K562 (cell line): ENCODE data around the gene SEL1L. TPM values are rescaled to one million over a fixed set of nuclear protein-coding genes. Genes with fewer than 3 reads are reported as not detected.

Experiments
- ATAC-seq: fragments of 200-7000 bp; cut with Tn5 transposase; 3 replicates; pipeline ENCODE4 v1.9.1; 2020; ENCODE audit warnings: moderate library complexity
- BruUV-seq: library from RNA; stranded (reverse); fragments of 400-500 nt; replicated peaks from 2 replicates; lab custom pipeline; 2021; lab: Mats Ljungman, UMichigan
- CTCF ChIA-PET: fragments of 300-600 bp; formaldehyde crosslinking; extraction: SDS; loops from one replicate; lab custom pipeline; 2021; ENCODE audit warnings: low intra/inter-chr PET ratio; lab: Yijun Ruan, JAX
- POLR2A ChIA-PET: fragments of 300-600, 350-650 bp; sonication (Branson Sonifier 250); formaldehyde crosslinking; extraction: SDS; loops from one replicate; lab custom pipeline; 2021; ENCODE audit warnings: antibody characterized with exemption, inconsistent platforms; lab: Yijun Ruan, JAX
- DNase-seq, 4 experiments: peaks; one replicate each; pipeline versions ENCODE4 v3.0.0 to v3.0.0-alpha.2; 2011 to 2018; ENCODE audit warnings: low spot score in 3 of 4, mixed read lengths in 3 of 4; ENCODE audit errors: extremely low read depth in 1 of 4
- FAIRE-seq: peaks from 2 replicates; lab custom pipeline; 2011; peaks lifted over from hg19 to GRCh38; lab: Jason Lieb, UNC
- H2AFZ ChIP-seq: 2 replicates; pipeline ENCODE4 v1.6.0; 2011; ENCODE audit warnings: low read depth, low read length, control low read depth, inconsistent platforms
- H3K27ac ChIP-seq: fragments of 200-600 bp; 3 replicates; pipeline ENCODE4 v1.8.0; 2011; ENCODE audit warnings: low read depth, mild to moderate bottlenecking, control low read depth, inconsistent platforms, low read length, moderate library complexity, mixed read lengths; ENCODE audit errors: extremely low read depth
- H3K27me3 ChIP-seq, 2 experiments: fragments of 300-600 bp in 1 of 2; 2 replicates in 1 of 2; 3 replicates in 1 of 2; pipeline versions ENCODE4 v1.6.0 to v1.8.0; 2011; ENCODE audit warnings: inconsistent platforms in 2 of 2, low read length in 2 of 2, mild to moderate bottlenecking in 1 of 2, mixed read lengths in 1 of 2, moderate library complexity in 1 of 2; ENCODE audit not compliant: control insufficient read depth in 2 of 2, insufficient read depth in 2 of 2
- H3K36me3 ChIP-seq: fragments of 300-600 bp; 3 replicates; pipeline ENCODE4 v1.8.0; 2011; ENCODE audit warnings: mild to moderate bottlenecking, low read length, inconsistent platforms; ENCODE audit not compliant: control insufficient read depth, insufficient read depth
- H3K4me1 ChIP-seq, 2 experiments: fragments of 200-600 bp in 1 of 2; replicated peaks in 1 of 2; 2 replicates in 1 of 2; 3 replicates in 1 of 2; pipeline versions ENCODE4 v1.5.1 to v1.8.0; 2011; ENCODE audit warnings: inconsistent platforms in 2 of 2, low read length in 2 of 2, mild to moderate bottlenecking in 1 of 2, mixed read lengths in 1 of 2, moderate library complexity in 1 of 2; ENCODE audit not compliant: control insufficient read depth in 2 of 2, insufficient read depth in 2 of 2
- H3K4me2 ChIP-seq: 2 replicates; pipeline ENCODE4 v1.6.1; 2011; ENCODE audit warnings: low read length, control low read depth, inconsistent platforms, mixed read lengths; ENCODE audit not compliant: insufficient read depth
- H3K4me3 ChIP-seq: fragments of 200-600 bp; sonication (generic), shearing (Covaris generic); 2 replicates; pipeline ENCODE4 v1.5.1; 2016; ENCODE audit warnings: control low read depth, inconsistent platforms
- H3K79me2 ChIP-seq: fragments of 200-600 bp; 3 replicates; pipeline ENCODE4 v1.8.0; 2011; ENCODE audit warnings: low read length, inconsistent platforms; ENCODE audit not compliant: control insufficient read depth, insufficient read depth
- H3K9ac ChIP-seq, 2 experiments: 2 replicates each; pipeline versions ENCODE4 v1.6.0 to v1.6.1; 2011; ENCODE audit warnings: low read depth in 2 of 2, low read length in 2 of 2, control low read depth in 1 of 2, inconsistent platforms in 1 of 2, mild to moderate bottlenecking in 1 of 2, mixed read lengths in 1 of 2; ENCODE audit not compliant: insufficient read depth in 1 of 2
- H3K9me1 ChIP-seq: one replicate; pipeline ENCODE4 v1.6.0; 2011; ENCODE audit warnings: inconsistent platforms, mild to moderate bottlenecking, low read length, moderate library complexity; ENCODE audit not compliant: control insufficient read depth, insufficient read depth
- H3K9me3 ChIP-seq: replicated peaks from 2 replicates; pipeline ENCODE4 v1.5.1; 2011; ENCODE audit warnings: low read depth, low read length, inconsistent platforms; ENCODE audit not compliant: control insufficient read depth, insufficient read depth
- H4K20me1 ChIP-seq: replicated peaks from 2 replicates; pipeline ENCODE4 v1.6.1; 2011; ENCODE audit warnings: low read length, inconsistent platforms, mixed read lengths; ENCODE audit not compliant: control insufficient read depth, insufficient read depth
- ATF6 ChIP-seq: sonication (generic); formaldehyde crosslinking; IDR thresholded peaks from 2 replicates; pipeline ENCODE4 v1.4.0; 2020; ENCODE audit warnings: mild to moderate bottlenecking, missing genetic modification reagents
- E2F8 ChIP-seq: fragments of 450-650 bp; IDR thresholded peaks from 2 replicates; pipeline ENCODE4 v1.7.1; 2018; ENCODE audit warnings: mild to moderate bottlenecking, low read depth; ENCODE audit not compliant: partially characterized antibody
- HMG20A ChIP-seq: fragments of 450-650 bp; formaldehyde crosslinking; conservative IDR thresholded peaks from 2 replicates; pipeline ENCODE4 v1.4.0; 2020; ENCODE audit warnings: mild to moderate bottlenecking, mixed read lengths
- IRF9 ChIP-seq: fragments of 450-650 bp; IDR thresholded peaks from 2 replicates; pipeline ENCODE4 v1.6.1; 2016; ENCODE audit warnings: missing biosample characterization, missing genetic modification characterization
- NFE2L1 ChIP-seq: fragments of 450-650 bp; IDR thresholded peaks from 2 replicates; pipeline ENCODE4 v1.6.1; 2016; ENCODE audit warnings: missing genetic modification characterization, low read depth, mild to moderate bottlenecking, missing compliant biosample characterization, moderate library complexity, borderline replicate concordance
- PURB ChIP-seq: sonication (generic); formaldehyde crosslinking; IDR thresholded peaks from 2 replicates; pipeline ENCODE4 v1.9.0; 2021; ENCODE audit warnings: low read depth, mild to moderate bottlenecking, missing genetic modification reagents
- RBM22 ChIP-seq: fragments of 200-400 bp; formaldehyde crosslinking; IDR thresholded peaks from 2 replicates; pipeline ENCODE4 v1.6.1; 2018; ENCODE audit warnings: low read length, low read depth; ENCODE audit not compliant: poor library complexity, severe bottlenecking
- THRAP3 ChIP-seq: fragments of 450-650 bp; IDR thresholded peaks from 2 replicates; pipeline ENCODE4 v1.6.1; 2016; ENCODE audit warnings: mild to moderate bottlenecking, inconsistent platforms, borderline replicate concordance
- ZNF75A ChIP-seq: fragments of 450-650 bp; formaldehyde crosslinking; IDR thresholded peaks from 2 replicates; pipeline ENCODE4 v1.4.0; 2020; ENCODE audit warnings: mild to moderate bottlenecking
- WGBS: fragments of 100-300 bp; shearing (Covaris generic); methylation state at CpG from one replicate; pipeline ENCODE4 v1.1.6; 2016; ENCODE audit warnings: low coverage, mixed read lengths; ENCODE audit not compliant: insufficient coverage; ENCODE audit errors: missing lambda C conversion rate; 5-methylcytosine and 5-hydroxymethylcytosine counted together
- in situ Hi-C: fragments of 300-500 bp; cut with MboI; formaldehyde crosslinking; loops from 4 replicates; pipeline ENCODE4 v1.15.0; 2018; ENCODE audit warnings: inconsistent platforms, mixed read lengths
- intact Hi-C: fragments of 100-400 bp; cut with micrococcal nuclease; formaldehyde crosslinking; loops from 2 replicates; pipeline ENCODE4 v1.14.2; 2022
- polyA plus RNA-seq, 8 experiments: library from polyadenylated mRNA; depleted of rRNA in 4 of 8; stranded (reverse) in 5 of 8; unstranded in 3 of 8; fragments of >200 nt; fragmentation: Nextera tagmentation in 2 of 8; fragmentation: Illumina TruSeq in 1 of 8; extraction: Ambion mirVana in 2 of 8; extraction: Trizol in 1 of 8; gene quantifications; 2 replicates each; pipeline versions ENCODE4 v1.2.1 to v1.2.3, GENCODE V29; 2011 to 2014; ENCODE audit warnings: inconsistent platforms in 1 of 8, missing spikeins in 1 of 8
- total RNA-seq, 7 experiments: library from RNA; depleted of rRNA in 6 of 7; stranded (reverse); fragments of >200 nt in 6 of 7; fragmentation: Illumina TruSeq in 2 of 7; extraction: Trizol in 2 of 7; gene quantifications; 2 replicates each; pipeline versions ENCODE4 v1.2.1 to v1.2.3, GENCODE V29; 2011 to 2021; ENCODE audit warnings: low replicate concordance in 1 of 7
- TF ChIP-seq, protein P1 (sequence below): fragments of 450-650 bp; IDR thresholded peaks from 2 replicates; pipeline ENCODE4 v1.6.1; 2017; ENCODE audit warnings: antibody characterized with exemption
- TF ChIP-seq, protein P2 (sequence below): fragments of 250-450 bp; sonication (Bioruptor Pico); IDR thresholded peaks from 2 replicates; pipeline ENCODE4 v1.9.0; 2021; ENCODE audit warnings: mild to moderate bottlenecking

The SEL1L gene
- total and polyA plus RNA-seq, 9 of the 15 experiments (the other 6 are each of a cell fraction or from before 2014, with no cell fraction given), result 7.7 to 21.1 (median 13.6) TPM

GRCh38 chr14:81533536-81534343, at the start of gene SEL1L (continued):
- TF ChIP-seq IRF9 (tag), result no peak
- no peak for TF ChIP-seq ZNF75A (CRISPR knock-in tag)
- no peak for TF ChIP-seq NFE2L1 (tag)
- no peak for TF ChIP-seq HMG20A (CRISPR knock-in tag)
- no peak for TF ChIP-seq ATF6
- TF ChIP-seq, all 486 proteins: peak for 80

GRCh38 chr14:81582420-81582819, 48.8 kb upstream of the SEL1L start:
- intact Hi-C loops, result no loop called here
- Histone ChIP-seq H3K9me1 (no peaks in the 10 kb centered on the region), H4K20me1 (no peaks in the 10 kb centered on the region), H3K27me3 (no peaks in the 10 kb centered on the region), H3K4me1 (no peaks in the 10 kb centered on the region), H3K79me2 (no peaks in the 10 kb centered on the region), H3K27ac (no peak overlapping the region), H2AFZ (no peak overlapping the region), H3K9me3 (no peaks in the 10 kb centered on the region), H3K4me3 (no peak overlapping the region), H3K9ac (no peak overlapping the region), H3K36me3 (no peaks in the 10 kb centered on the region), H3K4me2 (no peak overlapping the region)
- in situ Hi-C loops, result no loop called here
- 0% methylated on average over 3 of the region's 3 CpGs for WGBS
- BruUV-seq, result no TSS peak
- DNase-seq (no peak), FAIRE-seq (no peak), ATAC-seq (no peak)
- ChIA-PET POLR2A (no interaction called here), CTCF (no interaction called here)
- TF ChIP-seq PURB (CRISPR knock-in tag) (no peak), ZNF75A (CRISPR knock-in tag) (no peak), RBM22 (no peak), E2F8 (no peak), THRAP3 (no peak)
- TF ChIP-seq, protein P1, sequence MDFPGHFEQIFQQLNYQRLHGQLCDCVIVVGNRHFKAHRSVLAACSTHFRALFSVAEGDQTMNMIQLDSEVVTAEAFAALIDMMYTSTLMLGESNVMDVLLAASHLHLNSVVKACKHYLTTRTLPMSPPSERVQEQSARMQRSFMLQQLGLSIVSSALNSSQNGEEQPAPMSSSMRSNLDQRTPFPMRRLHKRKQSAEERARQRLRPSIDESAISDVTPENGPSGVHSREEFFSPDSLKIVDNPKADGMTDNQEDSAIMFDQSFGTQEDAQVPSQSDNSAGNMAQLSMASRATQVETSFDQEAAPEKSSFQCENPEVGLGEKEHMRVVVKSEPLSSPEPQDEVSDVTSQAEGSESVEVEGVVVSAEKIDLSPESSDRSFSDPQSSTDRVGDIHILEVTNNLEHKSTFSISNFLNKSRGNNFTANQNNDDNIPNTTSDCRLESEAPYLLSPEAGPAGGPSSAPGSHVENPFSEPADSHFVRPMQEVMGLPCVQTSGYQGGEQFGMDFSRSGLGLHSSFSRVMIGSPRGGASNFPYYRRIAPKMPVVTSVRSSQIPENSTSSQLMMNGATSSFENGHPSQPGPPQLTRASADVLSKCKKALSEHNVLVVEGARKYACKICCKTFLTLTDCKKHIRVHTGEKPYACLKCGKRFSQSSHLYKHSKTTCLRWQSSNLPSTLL, result no peak
- TF ChIP-seq, protein P2, sequence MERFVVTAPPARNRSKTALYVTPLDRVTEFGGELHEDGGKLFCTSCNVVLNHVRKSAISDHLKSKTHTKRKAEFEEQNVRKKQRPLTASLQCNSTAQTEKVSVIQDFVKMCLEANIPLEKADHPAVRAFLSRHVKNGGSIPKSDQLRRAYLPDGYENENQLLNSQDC (CRISPR knock-in tag), result no peak
